Renal cortex interstitium (tissue), 15 donors: Measurements from ENCODE around the gene PLEKHD1. TPM values are rescaled to one million over a fixed set of nuclear protein-coding genes. Genes with fewer than 3 reads are reported as not detected.
A peak's percentile ranks its signal among the peaks of the same experiment; 100 is the strongest.

Experiments used
- DNase-seq, 11 donors: peaks; one replicate each; pipeline ENCODE4 v3.0.0-alpha.2; 2013; ENCODE audit warnings: low read depth in 9 of 11, low spot score in 4 of 11; ENCODE audit errors: extremely low read depth in 1 of 11
- long read RNA-seq, 16 experiments: transcript quantifications; one replicate each; lab custom pipeline, GENCODE V29; 2026
- polyA plus RNA-seq, 3 donors: library from polyadenylated mRNA; unstranded; fragments of 120-200 nt; gene quantifications; one replicate each; pipeline ENCODE4 v1.2.1, GENCODE V29; 2013; ENCODE audit not compliant: insufficient read length in 3 of 3

PLEKHD1 gene
- polyA plus RNA-seq = 1 to 10 TPM; 4.4 to 5.0 (median 4.6) TPM
- long read RNA-seq, donor 1 = 0 reads
- long read RNA-seq, donor 2, full-length matches to known transcripts = 2 of 2 reads
- long read RNA-seq, donor 2, partial matches to known transcripts = 0 of 2 reads
- long read RNA-seq, donor 2, other reads (novel, unspliced or antisense) = 0 of 2 reads
- long read RNA-seq, donor 3, full-length matches to known transcripts = 1 of 1 reads
- long read RNA-seq, donor 3, partial matches to known transcripts = 0 of 1 reads
- long read RNA-seq, donor 3, other reads (novel, unspliced or antisense) = 0 of 1 reads
- long read RNA-seq, donor 4 = 0 reads
- long read RNA-seq, donor 5 = 0 reads
- long read RNA-seq, donor 6, full-length matches to known transcripts = 2 of 2 reads
- long read RNA-seq, donor 6, partial matches to known transcripts = 0 of 2 reads
- long read RNA-seq, donor 6, other reads (novel, unspliced or antisense) = 0 of 2 reads
- long read RNA-seq, donor 7 = 0 reads
- long read RNA-seq, donor 8 = 0 reads
- long read RNA-seq, donor 9, full-length matches to known transcripts = 1 of 1 reads
- long read RNA-seq, donor 9, partial matches to known transcripts = 0 of 1 reads
- long read RNA-seq, donor 9, other reads (novel, unspliced or antisense) = 0 of 1 reads
- long read RNA-seq, donor 10 = 0 reads
- long read RNA-seq, donor 11 = 0 reads
- long read RNA-seq, donor 12, full-length matches to known transcripts = 1 of 1 reads
- long read RNA-seq, donor 12, partial matches to known transcripts = 0 of 1 reads
- long read RNA-seq, donor 12, other reads (novel, unspliced or antisense) = 0 of 1 reads
- long read RNA-seq, donor 13 = 0 reads
- long read RNA-seq, donor 14, full-length matches to known transcripts = 1 of 1 reads
- long read RNA-seq, donor 14, partial matches to known transcripts = 0 of 1 reads
- long read RNA-seq, donor 14, other reads (novel, unspliced or antisense) = 0 of 1 reads
- long read RNA-seq, donor 15, full-length matches to known transcripts = 1 of 1 reads
- long read RNA-seq, donor 15, partial matches to known transcripts = 0 of 1 reads
- long read RNA-seq, donor 15, other reads (novel, unspliced or antisense) = 0 of 1 reads
- long read RNA-seq, donor 16, full-length matches to known transcripts = 1 of 1 reads
- long read RNA-seq, donor 16, partial matches to known transcripts = 0 of 1 reads
- long read RNA-seq, donor 16, other reads (novel, unspliced or antisense) = 0 of 1 reads

DNA sequence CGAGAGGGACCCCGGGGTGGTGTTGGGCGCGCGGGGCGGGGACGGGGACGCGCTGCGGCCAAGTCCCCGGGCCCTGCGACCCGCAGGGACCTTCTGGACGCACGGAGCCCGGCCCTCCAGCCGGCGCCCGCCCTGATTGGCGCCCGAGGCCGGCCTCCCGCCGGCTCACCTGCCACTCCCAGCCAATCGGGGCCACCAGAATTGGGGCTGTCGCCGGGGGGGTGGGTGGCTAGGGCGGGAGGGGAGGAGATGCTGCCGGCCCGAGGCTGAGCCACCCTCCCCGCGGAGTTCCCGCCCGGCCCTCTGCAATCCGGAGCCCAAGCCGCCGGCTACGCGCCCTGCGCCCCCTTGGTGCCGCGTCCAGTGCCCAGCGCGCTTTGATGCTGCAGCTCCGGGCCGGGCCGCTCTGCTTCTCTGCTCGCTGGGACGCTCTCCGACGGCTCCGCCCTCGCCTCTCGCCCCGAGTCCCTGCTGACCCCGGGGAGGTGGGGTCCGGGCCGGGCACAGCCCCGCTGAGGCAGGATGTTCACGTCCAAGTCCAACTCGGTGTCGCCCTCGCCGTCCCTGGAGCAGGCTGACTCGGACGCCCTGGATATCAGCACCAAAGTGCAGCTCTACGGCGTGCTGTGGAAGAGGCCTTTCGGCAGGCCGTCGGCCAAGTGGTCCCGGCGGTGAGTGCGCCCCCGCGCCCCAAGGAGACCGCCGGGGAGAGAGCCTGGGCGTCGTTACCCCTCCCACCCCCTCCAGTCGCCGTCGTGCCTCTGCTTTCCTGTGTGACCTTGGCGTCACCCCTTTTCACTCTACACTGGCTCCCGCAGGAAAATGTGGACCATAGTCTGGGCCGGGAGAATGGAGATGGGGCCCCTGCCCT, at the start of gene PLEKHD1:
TSS of gene PLEKHD1 (plus strand) at position 285 of the 871 bp plus-strand sequence. CDS start at position 523, 238 bp downstream.
- DNase-seq = no peak

DNA sequence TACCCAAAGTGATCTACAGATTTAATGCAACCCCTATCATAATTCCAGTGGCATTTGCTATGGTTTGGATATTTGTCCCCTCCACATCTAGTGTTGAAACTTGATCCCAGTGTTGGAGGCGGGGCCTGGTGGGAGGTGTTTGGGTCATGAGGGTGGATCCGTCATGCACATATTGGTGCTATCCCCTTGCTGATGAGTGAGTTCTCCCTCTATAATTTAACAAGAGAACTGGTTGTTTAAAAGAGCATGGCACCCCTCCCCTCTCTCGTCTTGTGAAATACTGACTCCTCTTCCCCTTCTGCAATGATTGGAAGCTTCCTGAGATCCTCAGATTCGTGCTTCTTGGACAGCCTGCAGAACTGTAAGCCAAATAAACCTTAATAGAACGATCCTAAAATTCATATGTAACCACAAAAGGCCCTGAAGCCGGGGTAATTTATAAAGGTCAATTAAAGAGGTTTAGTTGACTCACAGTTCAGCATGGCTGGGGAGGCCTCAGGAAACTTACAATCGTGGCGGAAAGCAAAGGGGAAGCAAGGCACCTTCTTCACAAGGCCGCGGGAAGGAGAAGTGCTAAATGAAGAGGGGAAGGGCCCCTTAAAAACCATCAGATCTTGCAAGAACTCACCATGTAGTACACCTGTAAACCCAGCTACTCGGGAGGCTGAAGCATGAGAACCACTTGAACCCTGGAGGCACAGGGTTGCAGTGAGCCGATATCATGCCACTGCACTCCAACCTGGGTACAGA, 44.8 kb upstream of the PLEKHD1 start:
- no peak for DNase-seq

DNA sequence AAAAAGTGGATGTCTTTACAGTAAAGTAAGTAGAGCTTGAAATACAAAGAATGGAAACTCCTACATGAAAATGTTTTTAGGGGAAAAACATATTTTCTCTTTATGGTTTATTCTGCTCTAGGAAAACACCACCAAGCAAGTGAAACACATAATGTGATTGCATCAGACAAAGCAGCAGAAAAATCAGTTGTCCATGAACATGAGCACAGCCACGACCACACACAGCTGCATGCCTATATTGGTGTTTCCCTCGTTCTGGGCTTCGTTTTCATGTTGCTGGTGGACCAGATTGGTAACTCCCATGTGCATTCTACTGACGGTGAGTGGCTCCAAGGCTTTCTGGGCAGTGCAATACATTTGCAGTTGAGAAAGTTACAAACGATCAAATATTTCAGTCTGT, 42.6 kb upstream of the PLEKHD1 start:
- DNase-seq = no peak

DNA sequence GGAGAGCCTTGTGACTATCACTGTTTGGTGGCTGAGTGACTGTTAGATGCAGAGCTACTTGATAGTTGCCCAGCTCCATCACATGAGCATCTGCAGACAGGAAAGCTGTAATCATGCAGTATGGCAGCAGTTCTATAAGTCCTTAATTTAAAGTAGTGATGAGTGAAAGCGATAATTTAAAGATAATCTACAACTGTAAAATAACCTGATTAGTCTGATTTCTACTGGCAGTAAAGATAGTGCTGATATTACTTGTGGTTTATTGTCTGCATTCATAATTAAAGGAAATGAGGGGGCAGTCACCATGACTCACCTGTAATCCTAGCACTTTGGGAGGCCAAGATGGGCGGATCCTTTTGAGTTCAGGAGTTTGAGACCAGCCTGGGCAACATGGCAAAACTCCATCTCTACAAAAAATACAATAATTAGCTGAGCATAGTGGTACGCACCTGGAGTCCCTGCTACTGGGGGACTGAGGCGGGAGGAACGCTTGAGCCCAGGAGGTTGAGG, 41.2 kb upstream of the PLEKHD1 start:
- DNase-seq = no peak

DNA sequence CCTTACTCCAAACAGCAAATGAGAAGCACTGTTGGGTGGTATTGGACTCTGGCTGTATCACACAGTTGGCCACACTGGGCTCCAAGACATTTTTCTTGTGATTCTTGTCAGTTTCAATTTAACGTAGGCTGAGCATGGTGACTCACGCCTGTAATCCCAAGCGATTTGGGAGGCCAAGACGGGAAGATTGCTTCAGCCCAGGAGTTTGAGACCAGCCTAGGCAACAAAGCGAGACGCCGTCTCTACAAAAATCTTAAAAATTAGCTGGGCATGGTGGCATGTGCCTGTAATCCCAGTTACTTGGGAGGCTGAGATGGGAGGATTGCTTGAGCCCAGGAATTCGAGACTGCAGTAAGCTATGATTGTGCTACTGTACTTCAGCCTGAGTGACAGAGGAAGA, 35.3 kb upstream of the PLEKHD1 start:
- DNase-seq = no peak

DNA sequence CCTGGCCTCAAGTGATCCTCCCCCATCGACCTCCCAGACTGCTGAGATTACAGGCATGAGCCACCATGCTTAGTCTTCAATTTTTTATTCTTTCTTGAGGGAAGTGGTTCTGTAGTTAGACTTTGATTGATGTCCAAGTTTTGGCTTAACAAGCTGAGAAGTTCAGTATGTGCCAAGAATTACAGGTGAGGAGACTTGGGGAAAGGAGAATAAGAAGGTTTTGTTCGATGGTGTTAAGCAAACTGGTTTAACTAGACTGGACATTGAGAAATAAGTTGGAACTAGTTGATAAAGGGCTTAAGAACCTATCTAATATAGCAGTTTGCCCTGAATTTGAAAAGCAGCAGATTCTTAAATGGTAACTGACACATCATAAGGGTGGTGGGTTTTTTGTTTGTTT, 32.6 kb upstream of the PLEKHD1 start:
- DNase-seq = no peak

DNA sequence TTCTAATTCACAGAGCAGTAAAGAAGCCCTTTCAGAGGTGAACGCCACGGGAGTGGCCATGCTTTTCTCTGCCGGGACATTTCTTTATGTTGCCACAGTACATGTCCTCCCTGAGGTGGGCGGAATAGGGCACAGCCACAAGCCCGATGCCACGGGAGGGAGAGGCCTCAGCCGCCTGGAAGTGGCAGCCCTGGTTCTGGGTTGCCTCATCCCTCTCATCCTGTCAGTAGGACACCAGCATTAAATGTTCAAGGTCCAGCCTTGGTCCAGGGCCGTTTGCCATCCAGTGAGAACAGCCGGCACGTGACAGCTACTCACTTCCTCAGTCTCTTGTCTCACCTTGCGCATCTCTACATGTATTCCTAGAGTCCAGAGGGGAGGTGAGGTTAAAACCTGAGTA, 26.2 kb upstream of the PLEKHD1 start:
- no peak for DNase-seq

DNA sequence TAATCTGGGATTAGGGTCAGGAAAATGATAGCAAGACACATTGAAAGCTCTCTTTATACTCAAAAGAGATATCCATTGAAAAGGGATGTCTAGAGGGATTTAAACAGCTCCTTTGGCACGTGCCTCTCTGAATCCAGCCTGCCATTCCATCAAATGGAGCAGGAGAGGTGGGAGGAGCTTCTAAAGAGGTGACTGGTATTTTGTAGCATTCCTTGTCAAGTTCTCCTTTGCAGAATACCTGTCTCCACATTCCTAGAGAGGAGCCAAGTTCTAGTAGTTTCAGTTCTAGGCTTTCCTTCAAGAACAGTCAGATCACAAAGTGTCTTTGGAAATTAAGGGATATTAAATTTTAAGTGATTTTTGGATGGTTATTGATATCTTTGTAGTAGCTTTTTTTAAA, 25.4 kb upstream of the PLEKHD1 start:
- no peak for DNase-seq

DNA sequence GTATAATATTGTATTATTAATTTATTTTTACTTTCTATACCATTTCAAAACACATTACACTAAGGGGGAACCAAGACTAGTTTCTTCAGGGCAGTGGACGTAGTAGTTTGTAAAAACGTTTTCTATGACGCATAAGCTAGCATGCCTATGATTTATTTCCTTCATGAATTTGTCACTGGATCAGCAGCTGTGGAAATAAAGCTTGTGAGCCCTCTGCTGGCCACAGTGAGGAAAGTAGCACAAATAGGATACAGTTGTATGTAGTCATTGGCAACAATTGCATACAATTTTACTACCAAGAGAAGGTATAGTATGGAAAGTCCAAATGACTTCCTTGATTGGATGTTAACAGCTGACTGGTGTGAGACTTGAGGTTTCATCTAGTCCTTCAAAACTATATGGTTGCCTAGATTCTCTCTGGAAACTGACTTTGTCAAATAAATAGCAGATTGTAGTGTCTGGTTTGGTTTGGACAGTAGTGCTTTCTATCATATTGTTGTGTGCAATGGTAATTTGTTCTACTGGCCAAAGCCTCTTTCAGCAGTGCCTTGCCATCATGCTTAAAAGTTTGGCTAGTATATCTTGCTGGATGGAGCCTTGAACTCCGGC, 24.3 kb upstream of the PLEKHD1 start:
- DNase-seq = peak in 10 of 11 donors; percentile 51 to 83 (median 61)

DNA sequence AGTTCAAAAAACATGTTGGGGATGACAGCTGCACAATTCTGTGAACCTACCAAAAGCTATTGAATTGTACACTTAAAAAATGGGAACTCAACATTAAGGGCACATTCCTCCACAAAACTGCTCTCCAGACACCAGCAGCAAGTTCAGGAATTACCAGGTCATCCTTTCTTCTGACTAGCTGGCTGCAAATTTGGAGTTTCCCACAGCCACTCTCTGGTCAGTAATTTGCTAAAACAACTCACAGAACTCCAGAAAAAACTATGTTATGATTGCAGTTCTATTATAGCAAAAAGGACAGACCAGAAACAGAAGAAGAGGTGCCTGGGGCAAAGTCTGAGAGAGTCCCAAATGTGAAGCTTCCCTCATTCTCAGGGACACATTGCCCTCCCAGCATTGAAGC, 20.1 kb upstream of the PLEKHD1 start:
- no peak for DNase-seq

DNA sequence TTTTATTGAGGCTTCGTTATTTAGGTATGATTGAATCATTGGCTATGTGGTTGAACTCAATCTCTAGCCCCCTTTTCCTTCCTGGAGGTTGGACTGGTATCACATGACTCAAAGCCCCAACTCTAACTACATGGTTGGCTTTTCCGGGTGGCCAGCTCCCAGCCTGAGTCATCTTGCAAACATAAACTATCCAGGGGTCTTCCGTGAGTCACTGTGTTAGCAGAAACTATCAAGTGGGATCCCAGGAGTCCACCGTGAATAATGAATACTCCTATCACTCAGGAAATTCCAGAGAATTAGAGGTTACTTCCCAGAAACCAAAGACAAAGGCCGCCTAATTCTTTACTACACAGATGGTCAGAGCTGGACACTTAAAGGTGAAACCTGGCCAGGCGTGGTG, 19.7 kb upstream of the PLEKHD1 start:
- DNase-seq = no peak

DNA sequence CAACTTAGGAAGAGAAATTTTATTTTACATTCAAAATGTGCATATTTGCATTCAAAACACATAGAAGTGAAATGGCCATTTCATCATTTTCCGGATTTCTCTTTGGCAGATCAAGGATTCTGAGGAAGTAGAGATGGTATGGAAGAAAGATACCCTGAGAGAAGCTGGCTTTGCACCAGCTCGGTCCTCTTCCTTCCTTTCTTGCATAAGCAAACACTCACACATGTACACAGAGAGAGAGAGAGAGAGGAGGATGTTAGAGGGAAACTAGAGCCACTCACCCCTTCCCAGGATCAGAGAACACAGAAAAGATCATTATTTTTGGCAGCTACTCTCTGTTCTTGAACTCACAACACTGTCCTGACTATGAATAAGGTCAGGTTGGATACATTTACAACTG, 15.6 kb upstream of the PLEKHD1 start:
- DNase-seq = no peak

DNA sequence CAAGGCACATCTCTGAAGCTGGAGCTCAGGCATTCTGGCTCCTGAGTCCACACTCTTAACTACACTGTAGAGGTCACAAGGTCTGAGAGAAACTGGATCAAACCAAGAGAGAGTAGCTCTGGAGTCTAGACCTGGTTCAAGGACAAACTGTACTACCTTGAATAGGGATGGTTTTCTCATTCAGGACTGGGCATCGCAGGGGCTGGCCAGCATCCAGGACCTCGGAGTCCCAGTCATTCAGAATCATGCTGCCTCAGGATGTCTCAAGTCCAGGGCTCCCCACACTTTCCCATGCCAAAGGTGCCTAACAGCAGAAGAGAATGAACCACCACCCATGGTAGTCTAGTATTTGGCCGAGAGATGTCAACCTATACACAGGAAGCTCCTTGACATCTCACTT, 13.1 kb upstream of the PLEKHD1 start:
- no peak for DNase-seq

DNA sequence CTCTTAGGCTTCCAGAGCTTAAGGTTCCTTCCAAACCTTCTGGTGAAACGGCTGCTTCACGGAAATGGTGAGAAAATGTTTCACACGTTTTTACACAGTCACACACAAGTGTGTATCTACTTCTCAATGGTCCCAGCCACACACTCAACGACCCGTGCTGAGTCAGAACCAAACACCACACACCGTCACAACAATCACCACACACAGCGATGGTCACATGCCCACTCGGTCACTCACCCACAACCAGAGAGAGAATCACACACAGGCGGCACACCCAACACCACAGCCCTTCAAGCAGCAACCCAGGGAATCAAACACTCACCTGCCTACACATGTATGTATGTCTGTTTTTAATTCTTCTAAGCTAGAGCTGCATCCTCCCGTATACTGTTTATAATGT, 12.6 kb upstream of the PLEKHD1 start:
- no peak for DNase-seq

DNA sequence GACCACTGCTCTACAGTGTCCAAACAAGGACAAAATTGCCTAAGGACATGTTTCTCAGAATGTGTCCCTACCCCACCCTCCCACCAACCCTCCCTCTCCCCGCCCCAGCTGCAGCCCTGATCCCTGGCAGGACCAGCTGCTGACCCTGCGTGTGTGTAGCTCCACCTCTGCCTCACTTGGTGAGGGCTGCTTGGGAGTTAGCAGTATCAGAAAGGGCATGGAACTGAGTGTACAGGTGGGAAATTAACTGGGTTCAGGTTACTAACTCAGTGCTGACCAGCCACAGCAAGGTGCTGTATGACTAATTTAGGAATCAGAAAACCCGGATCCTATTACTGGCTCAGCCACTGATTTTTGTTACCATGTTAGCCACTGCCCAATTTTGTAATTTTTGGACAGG, 11.3 kb upstream of the PLEKHD1 start:
- no peak for DNase-seq

DNA sequence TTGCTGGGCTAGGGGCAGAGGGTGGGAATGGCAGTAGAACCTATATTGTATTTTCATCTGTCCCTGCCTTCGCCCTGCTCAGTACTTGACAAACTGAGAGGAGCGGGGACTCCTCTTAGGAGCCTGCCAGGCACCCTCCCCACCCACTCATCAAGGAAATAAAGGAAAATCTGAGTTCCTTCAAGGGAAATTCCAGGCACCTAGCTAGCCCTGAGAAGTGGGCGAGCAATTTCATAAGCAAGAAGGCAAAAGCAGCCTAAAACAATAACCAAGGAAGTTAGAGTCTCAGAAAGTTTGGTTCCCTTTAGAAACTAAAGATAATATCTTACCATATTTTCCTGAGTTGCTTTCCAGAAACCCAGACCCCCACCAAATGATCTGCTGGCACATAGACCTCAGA, 10.6 kb upstream of the PLEKHD1 start:
- DNase-seq = no peak

DNA sequence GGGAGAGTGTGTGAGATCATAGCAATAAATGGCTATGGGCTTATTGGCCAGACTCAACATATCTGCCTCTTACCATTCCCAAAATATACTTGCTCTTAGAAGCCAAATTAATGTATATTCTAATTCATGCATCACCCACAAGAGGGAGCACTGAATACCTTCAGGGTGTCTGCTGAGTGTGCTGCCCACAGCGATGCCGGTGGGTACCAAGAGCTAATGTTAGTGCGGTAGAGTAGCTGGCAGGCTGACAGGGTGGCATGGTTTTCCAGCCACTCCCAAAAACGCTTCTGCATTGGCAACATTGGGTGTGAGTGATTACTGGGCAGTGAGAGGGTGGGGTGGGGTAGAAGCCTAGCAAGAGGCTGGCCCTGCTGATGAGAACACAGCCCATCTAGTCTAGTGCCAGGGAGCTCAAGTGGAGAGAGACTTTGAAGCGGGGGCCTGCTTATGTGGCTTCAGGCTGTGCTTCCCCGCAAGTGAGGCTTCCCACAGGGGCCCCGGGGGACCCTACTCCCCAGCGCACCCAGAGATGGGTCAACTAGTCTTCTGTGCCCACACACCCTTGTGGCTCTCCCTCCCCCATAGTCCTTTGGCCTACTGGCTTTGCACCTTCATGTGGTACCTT, 9.2 kb upstream of the PLEKHD1 start:
- no peak for DNase-seq
